Endothelial cell of umbilical vein (primary cell): ENCODE measurements around the gene RBM47. TPM values are rescaled to one million over a fixed set of nuclear protein-coding genes. Genes with fewer than 3 reads are reported as not detected.
"Not testable (repeated sequence)": the region's sequence is repeated elsewhere in the genome, so short reads cannot be mapped to it uniquely, and the experiment has no call there.

Experiments used
- BruUV-seq: library from RNA; stranded (reverse); fragments of 400-500 nt; replicated peaks from 2 replicates; lab custom pipeline; 2021; lab: Mats Ljungman, UMichigan
- CTCF ChIA-PET: fragments of 300-600, 350-600 bp; sonication (Branson Sonifier 250); formaldehyde crosslinking; loops from one replicate; lab custom pipeline; 2021; ENCODE audit warnings: antibody characterized with exemption, inconsistent platforms; lab: Charles Lee
- POLR2A ChIA-PET: fragments of 300-600, 350-600 bp; sonication (Branson Sonifier 250); formaldehyde crosslinking; loops from one replicate; lab custom pipeline; 2021; ENCODE audit warnings: antibody characterized with exemption, inconsistent platforms; lab: Charles Lee
- DNase-seq: peaks from one replicate; pipeline ENCODE4 v3.0.0-alpha.2; 2011; ENCODE audit warnings: low read depth, low spot score
- FAIRE-seq: peaks from 2 replicates; lab custom pipeline; 2011; peaks lifted over from hg19 to GRCh38; lab: Jason Lieb, UNC
- H2AFZ ChIP-seq: 2 replicates; pipeline ENCODE4 v1.6.0; 2012; ENCODE audit warnings: low read depth, low read length, control low read depth, inconsistent platforms
- H3K27ac ChIP-seq: 2 replicates; pipeline ENCODE4 v1.5.1; 2011; ENCODE audit warnings: low read depth, mild to moderate bottlenecking, control low read depth, low read length, moderate library complexity; ENCODE audit not compliant: insufficient read depth
- H3K27me3 ChIP-seq, 2 experiments: 2 replicates each; pipeline versions ENCODE4 v1.6.0 to v1.6.1; 2011; ENCODE audit warnings: low read length in 2 of 2, mixed read lengths in 1 of 2; ENCODE audit not compliant: control insufficient read depth in 2 of 2, insufficient read depth in 2 of 2
- H3K36me3 ChIP-seq, 2 experiments: 2 replicates in 1 of 2; 3 replicates in 1 of 2; pipeline ENCODE4 v1.5.1; 2011; ENCODE audit warnings: low read length in 2 of 2, mild to moderate bottlenecking in 1 of 2, moderate library complexity in 1 of 2; ENCODE audit not compliant: control insufficient read depth in 2 of 2, insufficient read depth in 2 of 2; ENCODE audit errors: extremely low read depth in 1 of 2
- H3K4me1 ChIP-seq: 3 replicates; pipeline ENCODE4 v1.5.1; 2011; ENCODE audit warnings: mild to moderate bottlenecking, low read length; ENCODE audit not compliant: control insufficient read depth, insufficient read depth; ENCODE audit errors: extremely low read depth
- H3K4me2 ChIP-seq: 2 replicates; pipeline ENCODE4 v1.6.1; 2011; ENCODE audit warnings: low read length, control low read depth, mixed read lengths; ENCODE audit not compliant: insufficient read depth
- H3K4me3 ChIP-seq, 3 experiments: fragments of 200-600 bp in 1 of 3; sonication (generic), shearing (Covaris generic) in 1 of 3; replicated peaks in 1 of 3; 2 replicates each; pipeline ENCODE4 v1.5.1; 2011 to 2016; ENCODE audit warnings: control low read depth in 3 of 3, low read length in 3 of 3, mild to moderate bottlenecking in 2 of 3, inconsistent platforms in 1 of 3, low read depth in 1 of 3, moderate library complexity in 1 of 3; ENCODE audit not compliant: insufficient read depth in 1 of 3
- H3K79me2 ChIP-seq: 2 replicates; pipeline ENCODE4 v1.6.0; 2012; ENCODE audit warnings: low read length, inconsistent platforms; ENCODE audit not compliant: control insufficient read depth, insufficient read depth
- H3K9ac ChIP-seq: replicated peaks from 2 replicates; pipeline ENCODE3; 2011; ENCODE audit warnings: low read length, control low read depth; ENCODE audit not compliant: insufficient read depth; ENCODE audit errors: extremely low read depth
- H3K9me1 ChIP-seq: replicated peaks from 3 replicates; pipeline ENCODE4 v1.6.0; 2011; ENCODE audit warnings: mild to moderate bottlenecking, low read length; ENCODE audit not compliant: control insufficient read depth, insufficient read depth; ENCODE audit errors: extremely low read depth
- H3K9me3 ChIP-seq: replicated peaks from 2 replicates; pipeline ENCODE4 v1.5.1; 2012; ENCODE audit warnings: low read length, inconsistent platforms; ENCODE audit not compliant: control insufficient read depth, insufficient read depth
- H4K20me1 ChIP-seq: replicated peaks from 2 replicates; pipeline ENCODE3; 2011; ENCODE audit warnings: mild to moderate bottlenecking, low read length; ENCODE audit not compliant: control insufficient read depth, insufficient read depth; ENCODE audit errors: extremely low read depth
- CTCF ChIP-seq, 2 donors: IDR thresholded peaks; 1 replicate in 1 of 2; 2 replicates in 1 of 2; pipeline ENCODE4 v1.5.1; 2011; ENCODE audit warnings: low read length in 2 of 2, mild to moderate bottlenecking in 2 of 2, moderate library complexity in 2 of 2, control low read depth in 1 of 2, inconsistent platforms in 1 of 2, low read depth in 1 of 2; ENCODE audit not compliant: insufficient read depth in 1 of 2; ENCODE audit errors: extremely low read depth in 1 of 2
- EZH2 ChIP-seq: IDR thresholded peaks from 2 replicates; pipeline ENCODE4 v1.6.1; 2012; ENCODE audit warnings: borderline replicate concordance, low read depth, mild to moderate bottlenecking, moderate library complexity, low read length, inconsistent platforms; ENCODE audit not compliant: severe bottlenecking
- FOS ChIP-seq: IDR thresholded peaks from 2 replicates; pipeline ENCODE4 v1.6.1; 2011; ENCODE audit warnings: mild to moderate bottlenecking, low read length, moderate library complexity, borderline replicate concordance; ENCODE audit not compliant: insufficient read depth
- GATA2 ChIP-seq: IDR thresholded peaks from 2 replicates; pipeline ENCODE4 v1.7.0; 2011; ENCODE audit warnings: low read depth, mild to moderate bottlenecking, moderate library complexity, mixed read lengths, low read length; ENCODE audit not compliant: insufficient read length, insufficient read depth
- JUN ChIP-seq: IDR thresholded peaks from 2 replicates; pipeline ENCODE4 v1.6.1; 2011; ENCODE audit warnings: borderline replicate concordance, low read depth; ENCODE audit not compliant: insufficient read length, insufficient read depth
- MAX ChIP-seq: IDR thresholded peaks from 2 replicates; pipeline ENCODE4 v1.6.1; 2011; ENCODE audit not compliant: insufficient read depth, insufficient read length
- MYC ChIP-seq: IDR thresholded peaks from one replicate; pipeline ENCODE4 v1.6.1; 2011; ENCODE audit warnings: mild to moderate bottlenecking, low read depth, low read length
- POLR2A ChIP-seq: IDR thresholded peaks from 2 replicates; pipeline ENCODE4 v1.6.1; 2012; ENCODE audit warnings: low read depth, mild to moderate bottlenecking, control low read depth, low read length
- POLR2AphosphoS5 ChIP-seq: IDR thresholded peaks from 2 replicates; pipeline ENCODE4 v1.6.1; 2012; ENCODE audit warnings: low read depth, mild to moderate bottlenecking, control low read depth, low read length, moderate library complexity; ENCODE audit not compliant: insufficient read depth
- dilution Hi-C: fragments of 300-500 bp; cut with MboI; formaldehyde crosslinking; loops from one replicate; pipeline ENCODE4 v1.15.0; 2019; ENCODE audit warnings: low sequenced_read_pairs; ENCODE audit not compliant: extremely low pct_ligation_motif_present
- intact Hi-C: fragments of 100-400 bp; cut with micrococcal nuclease; formaldehyde crosslinking; loops from one replicate; pipeline ENCODE4 v1.10.0; 2022
- polyA plus RNA-seq, 4 experiments: library from polyadenylated mRNA; depleted of rRNA in 3 of 4; stranded (reverse) in 3 of 4; unstranded in 1 of 4; fragments of >200 nt; gene quantifications; 2 replicates each; pipeline versions ENCODE4 v1.2.1 to v1.2.3, GENCODE V29; 2011 to 2012; ENCODE audit warnings: missing spikeins in 1 of 4
- total RNA-seq: library from RNA; stranded (reverse); gene quantifications from 2 replicates; pipeline ENCODE4 v1.2.3, GENCODE V29; 2021

RBM47 gene
- total and polyA plus RNA-seq, 2 donors (not counting 3 experiments of a cell fraction or from before 2014, with no cell fraction given), result not detected

- H3K79me2 ChIP-seq, result no peaks in the 10 kb centered on the region
- dilution Hi-C loops, result no loop called here
- no peaks in the 10 kb centered on the region for H3K4me1 ChIP-seq
- no peaks in the 10 kb centered on the region for H3K9me3 ChIP-seq
- TF ChIP-seq POLR2A (no peak), GATA2 (no peak), MAX (no peak), JUN (no peak), MYC (no peak), CTCF (IDR thresholded peaks at IDR 0.05; ENCODE audit: extremely low read depth in 1 of 2, insufficient read depth in 1 of 2, low read depth in 1 of 2, low read length in 2 of 2) (no peak), FOS (no peak), EZH2 (no peak), POLR2AphosphoS5 (no peak)
- no peak for FAIRE-seq
- DNase-seq, result no peak
- H3K4me2 ChIP-seq, result no peak overlapping the region
- no peak overlapping the region for H3K9ac ChIP-seq
- no peaks in the 10 kb centered on the region for H3K36me3 ChIP-seq
- H4K20me1 ChIP-seq, result no peaks in the 10 kb centered on the region
- ChIA-PET CTCF (no interaction called here), POLR2A (no interaction called here)
- BruUV-seq, result no TSS peak
- no peak overlapping the region for H3K27ac ChIP-seq
- H3K27me3 ChIP-seq, result peaks cover 0 to 2% of the 10 kb centered on the region in 2 experiments
- no peak overlapping the region for H2AFZ ChIP-seq
- intact Hi-C loops, result no loop called here
- no peaks in the 10 kb centered on the region for H3K9me1 ChIP-seq
- H3K4me3 ChIP-seq, result no peak overlapping the region
These were observed 83.2 kb downstream of the RBM47 start for GRCh38 chr4:40546506-40546905.

- H3K4me2 ChIP-seq, H3K27me3 ChIP-seq, H3K79me2 ChIP-seq, intact Hi-C loops, DNase-seq, BruUV-seq, H3K9ac ChIP-seq, H3K9me1 ChIP-seq, H3K4me1 ChIP-seq, H3K27ac ChIP-seq, H3K9me3 ChIP-seq, CTCF ChIA-PET, POLR2A ChIA-PET, H3K36me3 ChIP-seq, H3K4me3 ChIP-seq, H2AFZ ChIP-seq, FAIRE-seq, H4K20me1 ChIP-seq, dilution Hi-C loops: not testable (repeated sequence)
These were observed 84.2 kb downstream of the RBM47 start for GRCh38 chr4:40545487-40545886.
